HepG2 (cell line): ENCODE measurements around the gene GRIN3B. TPM values are rescaled to one million over a fixed set of nuclear protein-coding genes. Genes with fewer than 3 reads are reported as not detected.

Source experiments
- ATAC-seq: fragments of 200-7000 bp; cut with Tn5 transposase; 3 replicates; pipeline ENCODE4 v1.9.1; 2020; ENCODE audit warnings: mild to moderate bottlenecking, moderate library complexity
- BruUV-seq: library from RNA; stranded (reverse); fragments of 400-500 nt; replicated peaks from 2 replicates; lab custom pipeline; 2021; lab: Mats Ljungman, UMichigan
- CTCF ChIA-PET: fragments of 300-600 bp; formaldehyde crosslinking; extraction: SDS; loops from one replicate; lab custom pipeline; 2021; ENCODE audit warnings: low total read pairs, inconsistent platforms, low intra/inter-chr PET ratio; lab: Yijun Ruan, JAX
- POLR2A ChIA-PET: fragments of 350-600 bp; sonication (Branson Sonifier 250); formaldehyde crosslinking; loops from one replicate; lab custom pipeline; 2020; ENCODE audit warnings: antibody characterized with exemption, inconsistent platforms; lab: Yijun Ruan, JAX
- DNase-seq: peaks from one replicate; pipeline ENCODE4 v3.0.0-alpha.2; 2015; ENCODE audit warnings: low spot score
- FAIRE-seq: peaks from 3 replicates; lab custom pipeline; 2011; peaks lifted over from hg19 to GRCh38; lab: Jason Lieb, UNC
- H2AFZ ChIP-seq: one replicate; pipeline ENCODE4 v1.6.1; 2011; ENCODE audit warnings: low read length, inconsistent platforms
- H3K27ac ChIP-seq: fragments of 300-600 bp; 3 replicates; pipeline ENCODE4 v1.8.0; 2011; ENCODE audit warnings: mixed run types, mild to moderate bottlenecking, mixed read lengths, low read length, inconsistent platforms; ENCODE audit not compliant: insufficient read depth; ENCODE audit errors: extremely low read length
- H3K27me3 ChIP-seq, 2 experiments: fragments of 200-600 bp in 1 of 2; 2 replicates in 1 of 2; 3 replicates in 1 of 2; pipeline versions ENCODE4 v1.6.0 to v1.8.0; 2011; ENCODE audit warnings: low read length in 2 of 2, mild to moderate bottlenecking in 2 of 2, moderate library complexity in 2 of 2, inconsistent platforms in 1 of 2; ENCODE audit not compliant: insufficient read depth in 2 of 2, control insufficient read depth in 1 of 2
- H3K36me3 ChIP-seq, 2 experiments: fragments of 200-600 bp in 1 of 2; replicated peaks in 1 of 2; 2 replicates in 1 of 2; 3 replicates in 1 of 2; pipeline versions ENCODE4 v1.5.1 to v1.8.0; 2011; ENCODE audit warnings: low read length in 2 of 2, inconsistent platforms in 1 of 2; ENCODE audit not compliant: insufficient read depth in 2 of 2, control insufficient read depth in 1 of 2
- H3K4me1 ChIP-seq: 2 replicates; pipeline ENCODE4 v1.5.1; 2012; ENCODE audit warnings: low read length, inconsistent platforms; ENCODE audit not compliant: insufficient read depth
- H3K4me2 ChIP-seq: 2 replicates; pipeline ENCODE4 v1.6.0; 2011; ENCODE audit warnings: low read depth, low read length, inconsistent platforms
- H3K4me3 ChIP-seq, 3 experiments: fragments of 200-600 bp in 1 of 3; sonication (generic), shearing (Covaris generic) in 1 of 3; replicated peaks in 1 of 3; 2 replicates each; pipeline ENCODE4 v1.5.1; 2011 to 2016; ENCODE audit warnings: low read length in 3 of 3, inconsistent platforms in 2 of 3, low read depth in 2 of 3, mild to moderate bottlenecking in 2 of 3, control low read depth in 1 of 3, mixed read lengths in 1 of 3; ENCODE audit not compliant: insufficient read depth in 1 of 3
- H3K79me2 ChIP-seq: one replicate; pipeline ENCODE4 v1.6.1; 2011; ENCODE audit warnings: low read length, inconsistent platforms; ENCODE audit not compliant: insufficient read depth
- H3K9ac ChIP-seq: 2 replicates; pipeline ENCODE4 v1.6.0; 2011; ENCODE audit warnings: mild to moderate bottlenecking, low read depth, low read length, inconsistent platforms; ENCODE audit not compliant: insufficient read depth
- H3K9me3 ChIP-seq: 2 replicates; pipeline ENCODE4 v1.5.1; 2012; ENCODE audit warnings: mild to moderate bottlenecking, low read length
- H4K20me1 ChIP-seq: 2 replicates; pipeline ENCODE4 v1.6.0; 2011; ENCODE audit warnings: inconsistent platforms, mild to moderate bottlenecking, low read length, moderate library complexity; ENCODE audit not compliant: insufficient read depth
- BRCA1 ChIP-seq: sonication (generic); formaldehyde crosslinking; IDR thresholded peaks from 2 replicates; pipeline ENCODE4 v1.4.0; 2020; ENCODE audit warnings: missing genetic modification reagents
- FOSL2 ChIP-seq: sonication (generic); formaldehyde crosslinking; IDR thresholded peaks from 2 replicates; pipeline ENCODE4 v1.4.0; 2020; ENCODE audit warnings: missing genetic modification reagents
- FUBP1 ChIP-seq: sonication (generic); formaldehyde crosslinking; IDR thresholded peaks from 2 replicates; pipeline ENCODE4 v1.5.1; 2020; ENCODE audit warnings: missing genetic modification reagents, mild to moderate bottlenecking, borderline replicate concordance
- KDM5B ChIP-seq: sonication (generic); formaldehyde crosslinking; IDR thresholded peaks from 2 replicates; pipeline ENCODE4 v1.4.0; 2020; ENCODE audit warnings: missing genetic modification reagents, mild to moderate bottlenecking, borderline replicate concordance
- MAF1 ChIP-seq: sonication (generic); formaldehyde crosslinking; IDR thresholded peaks from 2 replicates; pipeline ENCODE4 v1.5.0; 2020; ENCODE audit warnings: missing genetic modification reagents, borderline replicate concordance
- MTA1 ChIP-seq: sonication (generic); formaldehyde crosslinking; IDR thresholded peaks from 2 replicates; pipeline ENCODE4 v1.4.0; 2020; ENCODE audit warnings: missing genetic modification reagents, mild to moderate bottlenecking, borderline replicate concordance
- RBFOX2 ChIP-seq: fragments of 200-400 bp; formaldehyde crosslinking; IDR thresholded peaks from 2 replicates; pipeline ENCODE4 v1.6.1; 2017; ENCODE audit warnings: low read depth, mild to moderate bottlenecking, low read length
- SMAD9 ChIP-seq: sonication (generic); formaldehyde crosslinking; IDR thresholded peaks from 2 replicates; pipeline ENCODE4 v1.5.1; 2020; ENCODE audit warnings: mild to moderate bottlenecking, missing genetic modification reagents
- ZNF296 ChIP-seq: sonication (generic); formaldehyde crosslinking; conservative IDR thresholded peaks from 2 replicates; pipeline ENCODE4 v1.5.0; 2020; ENCODE audit warnings: mild to moderate bottlenecking, missing genetic modification reagents
- ZNF331 ChIP-seq: sonication (generic); formaldehyde crosslinking; IDR thresholded peaks from 2 replicates; pipeline ENCODE4 v1.4.0; 2020; ENCODE audit warnings: missing genetic modification reagents
- ZNF574 ChIP-seq: sonication (generic); formaldehyde crosslinking; IDR thresholded peaks from 2 replicates; pipeline ENCODE4 v1.4.0; 2020; ENCODE audit warnings: missing genetic modification reagents
- WGBS: methylation state at CpG from one replicate; pipeline ENCODE4 v1.1.6; 2017; ENCODE audit warnings: low lambda C conversion rate; 5-methylcytosine and 5-hydroxymethylcytosine counted together
- in situ Hi-C: cut with HindIII; loops from 2 replicates; pipeline ENCODE4 v1.10.0; 2017; ENCODE audit warnings: low pct_unique_long_range_greater_than_20kb; ENCODE audit not compliant: extremely low pct_ligation_motif_present
- intact Hi-C: fragments of 100-400 bp; cut with micrococcal nuclease; formaldehyde crosslinking; loops from one replicate; pipeline ENCODE4 v1.10.0; 2022; ENCODE audit not compliant: unreplicated experiment
- polyA plus RNA-seq, 8 experiments: library from polyadenylated mRNA; depleted of rRNA in 3 of 8; stranded (reverse) in 7 of 8; unstranded in 1 of 8; fragments of >200 nt; fragmentation: Illumina TruSeq in 4 of 8; extraction: Trizol in 4 of 8; gene quantifications; 2 replicates each; pipeline versions ENCODE4 v1.2.1 to v1.2.3, GENCODE V29; 2011 to 2016; ENCODE audit warnings: low read depth in 4 of 8, missing spikeins in 1 of 8, mixed read lengths in 1 of 8; ENCODE audit not compliant: insufficient read depth in 1 of 8
- total RNA-seq, 5 experiments: library from RNA; depleted of rRNA; stranded (reverse); fragments of >200 nt; fragmentation: Illumina TruSeq; extraction: Trizol; gene quantifications; 2 replicates each; pipeline ENCODE4 v1.2.3, GENCODE V29; 2016; ENCODE audit warnings: low read depth in 1 of 5
- TF ChIP-seq, protein P1 (sequence below): sonication (generic); formaldehyde crosslinking; IDR thresholded peaks from 2 replicates; pipeline ENCODE4 v1.4.0; 2020; ENCODE audit warnings: mild to moderate bottlenecking, missing genetic modification reagents

The GRIN3B gene
- total and polyA plus RNA-seq, 2 of the 13 experiments (the other 11 are each of a cell fraction or from before 2014, with no cell fraction given), result 0.07 to 0.20 TPM

DNA sequence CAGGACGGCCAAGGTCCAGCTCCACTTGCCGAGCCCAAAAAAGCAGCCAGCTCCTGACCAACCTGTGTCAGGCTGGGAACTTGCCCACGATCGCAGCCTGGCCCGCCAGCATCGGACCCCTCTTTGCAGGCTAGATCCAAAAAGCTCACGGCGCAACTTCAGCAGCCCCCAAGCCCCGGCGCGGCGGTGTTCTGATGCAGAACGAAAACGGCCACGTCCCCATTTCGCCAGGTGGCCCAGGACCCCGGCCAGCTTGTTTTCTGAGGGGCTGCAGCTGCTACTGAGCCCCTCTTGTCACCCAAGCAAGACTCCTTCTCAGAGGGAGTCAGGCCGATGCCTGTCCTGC lies 19.4 kb downstream of the GRIN3B start (continued):
- TF ChIP-seq ZNF574 (CRISPR knock-in tag), result no peak
- TF ChIP-seq MTA1, result no peak
- no peak for TF ChIP-seq ZNF331
- TF ChIP-seq RBFOX2, result 0 out of 2 replicates have a peak, but pooled peaks have one; percentile 40
- no peak for TF ChIP-seq FUBP1
- no peak for TF ChIP-seq FOSL2 (CRISPR knock-in tag)

- no peaks in the 10 kb centered on the region; a peak in 1 of 5 replicates for H3K27me3 ChIP-seq
- peaks cover 47% of the 10 kb centered on the region for H3K4me1 ChIP-seq
- BruUV-seq, result no TSS peak
- H2AFZ ChIP-seq, result no peak overlapping the region
- ChIA-PET POLR2A (interaction anchor here (0.6 to 1.4 kb wide), 6 partner anchors 8 to 236 kb away, joined by 3 to 5 read pairs (median 4); partner anchors contain the start of genes ABCA7 and WDR18), CTCF (interaction anchor here (1.1 kb wide), 1 partner anchor 99 kb away, joined by 3 read pairs; no protein-coding TSS in a partner anchor)
- peak; percentile 11 for ATAC-seq
- intact Hi-C loops, result loop anchor here (2.0 kb wide), 1 partner anchor 67 kb away; no protein-coding TSS in a partner anchor
- peak overlapping the region; percentile 90 for H3K9ac ChIP-seq
- peak overlapping the region; percentile 93 for H3K4me2 ChIP-seq
- in situ Hi-C loops, result no loop called here
- WGBS, result 3% methylated on average over 31 of the region's 60 CpGs
- H4K20me1 ChIP-seq, result peaks cover 27% of the 10 kb centered on the region
- H3K27ac ChIP-seq, result peak overlapping the region; percentile 77
- peaks cover 54% of the 10 kb centered on the region for H3K79me2 ChIP-seq
- H3K4me3 ChIP-seq, result peak overlapping the region; percentile 69 to 92 (median 90)
- FAIRE-seq, result no peak
- H3K36me3 ChIP-seq, result peaks cover 4% of the 10 kb centered on the region in 2 experiments; a peak in 1 of 5 replicates
- no peak for DNase-seq
- no peaks in the 10 kb centered on the region for H3K9me3 ChIP-seq
- 0 out of 2 replicates have a peak, but pooled peaks have one; percentile 28 for TF ChIP-seq ZNF296 (CRISPR knock-in tag)
- 0 out of 2 replicates have a peak, but pooled peaks have one; percentile 26 for TF ChIP-seq MAF1
- TF ChIP-seq KDM5B (CRISPR knock-in tag), result 0 out of 2 replicates have a peak, but pooled peaks have one; percentile 38
- TF ChIP-seq, protein P1, sequence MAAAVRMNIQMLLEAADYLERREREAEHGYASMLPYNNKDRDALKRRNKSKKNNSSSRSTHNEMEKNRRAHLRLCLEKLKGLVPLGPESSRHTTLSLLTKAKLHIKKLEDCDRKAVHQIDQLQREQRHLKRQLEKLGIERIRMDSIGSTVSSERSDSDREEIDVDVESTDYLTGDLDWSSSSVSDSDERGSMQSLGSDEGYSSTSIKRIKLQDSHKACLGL (CRISPR knock-in tag), result peak; percentile 21; the same call in 1 of the 2 replicates
- 0 out of 2 replicates have a peak, but pooled peaks have one; percentile 50 for TF ChIP-seq SMAD9 (CRISPR knock-in tag)
- TF ChIP-seq BRCA1 (CRISPR knock-in tag), result peak; percentile 30; the same call in 1 of the 2 replicates
Measured at GRCh38 chr19:1019980-1020867, 20.0 kb downstream of the GRIN3B start.
